Body of pancreas (tissue), 4 donors: ENCODE measurements around the gene PREP.

Experiments used
- CTCF ChIP-seq, 7 experiments: fragments of 450-650 bp in 4 of 7; fragments of 200-600 bp in 3 of 7; sonication (generic) in 3 of 7; IDR thresholded peaks; one replicate each; pipeline ENCODE4 v1.5.1; 2016 to 2019; ENCODE audit warnings: antibody characterized with exemption in 7 of 7
- POLR2A ChIP-seq, 3 donors: fragments of 450-650 bp; IDR thresholded peaks; one replicate each; pipeline ENCODE4 v1.6.1; 2016; ENCODE audit warnings: antibody characterized with exemption in 3 of 3, mild to moderate bottlenecking in 2 of 3

- TF ChIP-seq POLR2A (IDR thresholded peaks at IDR 0.05) (no peak), CTCF (IDR thresholded peaks at IDR 0.05) (no peak)
Measured at GRCh38 chr6:105279463-105279862, 123.4 kb downstream of the PREP start.
